WTC11 (cell line): Measurements from ENCODE around the gene FHIT. TPM values are rescaled to one million over a fixed set of nuclear protein-coding genes. Genes with fewer than 3 reads are reported as not detected.

Experiments
- ATAC-seq: fragments of 200-7000 bp; cut with Tn5 transposase; 2 replicates; pipeline ENCODE4 v1.10.0; 2021; ENCODE audit warnings: mild to moderate bottlenecking, moderate library complexity
- CTCF ChIA-PET: fragments of 300-600 bp; sonication (Branson Sonifier 250); formaldehyde crosslinking; loops from one replicate; lab custom pipeline; 2021; ENCODE audit warnings: antibody characterized with exemption; lab: Charles Lee
- POLR2A ChIA-PET: fragments of 350-600 bp; sonication (Branson Sonifier 250); formaldehyde crosslinking; loops from one replicate; lab custom pipeline; 2021; ENCODE audit warnings: antibody characterized with exemption; lab: Charles Lee
- DNase-seq: peaks from one replicate; pipeline ENCODE4 v3.0.0; 2021; ENCODE audit warnings: low spot score
- H3K27ac Mint-ChIP-seq: 2 replicates; pipeline ENCODE4 v1.8.0; 2021; ENCODE audit warnings: mixed read lengths
- H3K27me3 Mint-ChIP-seq: 2 replicates; pipeline ENCODE4 v1.8.0; 2021; ENCODE audit warnings: low read depth, mild to moderate bottlenecking, moderate library complexity, mixed read lengths
- H3K36me3 Mint-ChIP-seq: 2 replicates; pipeline ENCODE4 v1.8.0; 2021; ENCODE audit warnings: mixed read lengths
- H3K4me1 Mint-ChIP-seq: 2 replicates; pipeline ENCODE4 v1.8.0; 2022; ENCODE audit warnings: mixed read lengths
- H3K4me3 Mint-ChIP-seq: 2 replicates; pipeline ENCODE4 v1.8.0; 2021; ENCODE audit warnings: mild to moderate bottlenecking, moderate library complexity, mixed read lengths
- H3K9me3 Mint-ChIP-seq: 2 replicates; pipeline ENCODE4 v1.8.0; 2021; ENCODE audit warnings: mixed read lengths
- AFF4 ChIP-seq: sonication (generic); formaldehyde crosslinking; IDR thresholded peaks from 2 replicates; pipeline ENCODE4 v1.8.1; 2023; ENCODE audit warnings: mild to moderate bottlenecking, missing genetic modification reagents, borderline replicate concordance
- AR ChIP-seq: fragments of 250-450 bp; sonication (Bioruptor Pico); IDR thresholded peaks from 2 replicates; pipeline ENCODE4 v1.9.0; 2021; ENCODE audit warnings: mild to moderate bottlenecking
- CTCF ChIP-seq: fragments of 200-600 bp; IDR thresholded peaks from 2 replicates; pipeline ENCODE4 v1.8.0; 2022; ENCODE audit warnings: antibody characterized with exemption
- E2F4 ChIP-seq: sonication (generic); formaldehyde crosslinking; IDR thresholded peaks from 2 replicates; pipeline ENCODE4 v1.8.1; 2022; ENCODE audit warnings: low read depth, mild to moderate bottlenecking, moderate library complexity, missing genetic modification reagents, borderline replicate concordance
- ELF4 ChIP-seq: sonication (generic); formaldehyde crosslinking; IDR thresholded peaks from 2 replicates; pipeline ENCODE4 v1.8.1; 2022; ENCODE audit warnings: low read depth, mild to moderate bottlenecking, moderate library complexity, missing genetic modification reagents
- ERG ChIP-seq: fragments of 250-450 bp; sonication (Bioruptor Pico); IDR thresholded peaks from 2 replicates; pipeline ENCODE4 v1.8.0; 2021; ENCODE audit warnings: mild to moderate bottlenecking
- FOXK1 ChIP-seq: sonication (generic); formaldehyde crosslinking; IDR thresholded peaks from 2 replicates; pipeline ENCODE4 v1.8.0; 2022; ENCODE audit warnings: mild to moderate bottlenecking, moderate library complexity, missing genetic modification reagents
- MXD4 ChIP-seq: fragments of 250-450 bp; sonication (Bioruptor Pico); IDR thresholded peaks from 2 replicates; pipeline ENCODE4 v1.8.0; 2021; ENCODE audit warnings: mild to moderate bottlenecking, moderate library complexity, borderline replicate concordance
- NR3C1 ChIP-seq: sonication (generic); formaldehyde crosslinking; conservative IDR thresholded peaks from 2 replicates; pipeline ENCODE4 v1.8.1; 2023; ENCODE audit warnings: low read depth, mild to moderate bottlenecking, missing genetic modification reagents
- OVOL2 ChIP-seq: fragments of 250-450 bp; sonication (Bioruptor Pico); IDR thresholded peaks from 2 replicates; pipeline ENCODE4 v1.9.0; 2021; ENCODE audit warnings: mild to moderate bottlenecking, borderline replicate concordance
- RORB ChIP-seq: fragments of 250-450 bp; sonication (Bioruptor Pico); IDR thresholded peaks from 2 replicates; pipeline ENCODE4 v1.9.0; 2021; ENCODE audit warnings: mild to moderate bottlenecking
- TEAD4 ChIP-seq: sonication (generic); formaldehyde crosslinking; IDR thresholded peaks from 2 replicates; pipeline ENCODE4 v1.8.0; 2022; ENCODE audit warnings: mild to moderate bottlenecking, missing genetic modification reagents
- ZNF671 ChIP-seq: fragments of 250-450 bp; sonication (Bioruptor Pico); IDR thresholded peaks from 2 replicates; pipeline ENCODE4 v1.8.0; 2021; ENCODE audit warnings: mild to moderate bottlenecking
- total RNA-seq: library from RNA; stranded (reverse); gene quantifications from 3 replicates; pipeline ENCODE4 v1.2.3, GENCODE V29; 2021
- TF ChIP-seq, protein P1 (sequence below): sonication (generic); formaldehyde crosslinking; conservative IDR thresholded peaks from 2 replicates; pipeline ENCODE4 v1.8.1; 2023; ENCODE audit warnings: mild to moderate bottlenecking, low read depth, missing genetic modification reagents, moderate library complexity
- TF ChIP-seq, protein P2 (sequence below): sonication (generic); formaldehyde crosslinking; IDR thresholded peaks from 2 replicates; pipeline ENCODE4 v1.8.0; 2023; ENCODE audit warnings: mild to moderate bottlenecking, missing genetic modification reagents
- TF ChIP-seq, protein P3 (sequence below): fragments of 250-450 bp; sonication (Bioruptor Pico); conservative IDR thresholded peaks from 2 replicates; pipeline ENCODE4 v1.9.0; 2021; ENCODE audit warnings: mild to moderate bottlenecking
- TF ChIP-seq, protein P4 (sequence below): sonication (generic); formaldehyde crosslinking; IDR thresholded peaks from 2 replicates; pipeline ENCODE4 v1.8.1; 2022; ENCODE audit warnings: low read depth, missing genetic modification reagents, borderline replicate concordance

Gene FHIT
- total RNA-seq, 1 experiment from 2014 or later, result 2.6 TPM

- DNase-seq, result no peak
- H3K9me3 Mint-ChIP-seq, result peaks cover 30% of the 10 kb centered on the region
- H3K4me3 Mint-ChIP-seq, result no peak overlapping the region
- ChIA-PET POLR2A (no interaction called here), CTCF (no interaction called here)
- H3K36me3 Mint-ChIP-seq, result peaks cover 9% of the 10 kb centered on the region
- ATAC-seq, result no peak
- no peak overlapping the region for H3K27ac Mint-ChIP-seq
- H3K27me3 Mint-ChIP-seq, result no peaks in the 10 kb centered on the region
- H3K4me1 Mint-ChIP-seq, result no peaks in the 10 kb centered on the region
- TF ChIP-seq MXD4 (CRISPR knock-in tag) (no peak), E2F4 (CRISPR knock-in tag) (no peak), FOXK1 (CRISPR knock-in tag) (no peak), ZNF671 (CRISPR knock-in tag) (no peak), NR3C1 (CRISPR knock-in tag) (no peak), CTCF (no peak), ELF4 (CRISPR knock-in tag) (no peak), RORB (CRISPR knock-in tag) (no peak), ERG (CRISPR knock-in tag) (no peak), OVOL2 (CRISPR knock-in tag) (no peak), AFF4 (no peak), TEAD4 (CRISPR knock-in tag) (no peak), AR (no peak)
- TF ChIP-seq, protein P1, sequence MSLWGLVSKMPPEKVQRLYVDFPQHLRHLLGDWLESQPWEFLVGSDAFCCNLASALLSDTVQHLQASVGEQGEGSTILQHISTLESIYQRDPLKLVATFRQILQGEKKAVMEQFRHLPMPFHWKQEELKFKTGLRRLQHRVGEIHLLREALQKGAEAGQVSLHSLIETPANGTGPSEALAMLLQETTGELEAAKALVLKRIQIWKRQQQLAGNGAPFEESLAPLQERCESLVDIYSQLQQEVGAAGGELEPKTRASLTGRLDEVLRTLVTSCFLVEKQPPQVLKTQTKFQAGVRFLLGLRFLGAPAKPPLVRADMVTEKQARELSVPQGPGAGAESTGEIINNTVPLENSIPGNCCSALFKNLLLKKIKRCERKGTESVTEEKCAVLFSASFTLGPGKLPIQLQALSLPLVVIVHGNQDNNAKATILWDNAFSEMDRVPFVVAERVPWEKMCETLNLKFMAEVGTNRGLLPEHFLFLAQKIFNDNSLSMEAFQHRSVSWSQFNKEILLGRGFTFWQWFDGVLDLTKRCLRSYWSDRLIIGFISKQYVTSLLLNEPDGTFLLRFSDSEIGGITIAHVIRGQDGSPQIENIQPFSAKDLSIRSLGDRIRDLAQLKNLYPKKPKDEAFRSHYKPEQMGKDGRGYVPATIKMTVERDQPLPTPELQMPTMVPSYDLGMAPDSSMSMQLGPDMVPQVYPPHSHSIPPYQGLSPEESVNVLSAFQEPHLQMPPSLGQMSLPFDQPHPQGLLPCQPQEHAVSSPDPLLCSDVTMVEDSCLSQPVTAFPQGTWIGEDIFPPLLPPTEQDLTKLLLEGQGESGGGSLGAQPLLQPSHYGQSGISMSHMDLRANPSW, result no peak
- TF ChIP-seq, protein P2, sequence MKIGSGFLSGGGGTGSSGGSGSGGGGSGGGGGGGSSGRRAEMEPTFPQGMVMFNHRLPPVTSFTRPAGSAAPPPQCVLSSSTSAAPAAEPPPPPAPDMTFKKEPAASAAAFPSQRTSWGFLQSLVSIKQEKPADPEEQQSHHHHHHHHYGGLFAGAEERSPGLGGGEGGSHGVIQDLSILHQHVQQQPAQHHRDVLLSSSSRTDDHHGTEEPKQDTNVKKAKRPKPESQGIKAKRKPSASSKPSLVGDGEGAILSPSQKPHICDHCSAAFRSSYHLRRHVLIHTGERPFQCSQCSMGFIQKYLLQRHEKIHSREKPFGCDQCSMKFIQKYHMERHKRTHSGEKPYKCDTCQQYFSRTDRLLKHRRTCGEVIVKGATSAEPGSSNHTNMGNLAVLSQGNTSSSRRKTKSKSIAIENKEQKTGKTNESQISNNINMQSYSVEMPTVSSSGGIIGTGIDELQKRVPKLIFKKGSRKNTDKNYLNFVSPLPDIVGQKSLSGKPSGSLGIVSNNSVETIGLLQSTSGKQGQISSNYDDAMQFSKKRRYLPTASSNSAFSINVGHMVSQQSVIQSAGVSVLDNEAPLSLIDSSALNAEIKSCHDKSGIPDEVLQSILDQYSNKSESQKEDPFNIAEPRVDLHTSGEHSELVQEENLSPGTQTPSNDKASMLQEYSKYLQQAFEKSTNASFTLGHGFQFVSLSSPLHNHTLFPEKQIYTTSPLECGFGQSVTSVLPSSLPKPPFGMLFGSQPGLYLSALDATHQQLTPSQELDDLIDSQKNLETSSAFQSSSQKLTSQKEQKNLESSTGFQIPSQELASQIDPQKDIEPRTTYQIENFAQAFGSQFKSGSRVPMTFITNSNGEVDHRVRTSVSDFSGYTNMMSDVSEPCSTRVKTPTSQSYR (CRISPR knock-in tag), result no peak
- TF ChIP-seq, protein P3, sequence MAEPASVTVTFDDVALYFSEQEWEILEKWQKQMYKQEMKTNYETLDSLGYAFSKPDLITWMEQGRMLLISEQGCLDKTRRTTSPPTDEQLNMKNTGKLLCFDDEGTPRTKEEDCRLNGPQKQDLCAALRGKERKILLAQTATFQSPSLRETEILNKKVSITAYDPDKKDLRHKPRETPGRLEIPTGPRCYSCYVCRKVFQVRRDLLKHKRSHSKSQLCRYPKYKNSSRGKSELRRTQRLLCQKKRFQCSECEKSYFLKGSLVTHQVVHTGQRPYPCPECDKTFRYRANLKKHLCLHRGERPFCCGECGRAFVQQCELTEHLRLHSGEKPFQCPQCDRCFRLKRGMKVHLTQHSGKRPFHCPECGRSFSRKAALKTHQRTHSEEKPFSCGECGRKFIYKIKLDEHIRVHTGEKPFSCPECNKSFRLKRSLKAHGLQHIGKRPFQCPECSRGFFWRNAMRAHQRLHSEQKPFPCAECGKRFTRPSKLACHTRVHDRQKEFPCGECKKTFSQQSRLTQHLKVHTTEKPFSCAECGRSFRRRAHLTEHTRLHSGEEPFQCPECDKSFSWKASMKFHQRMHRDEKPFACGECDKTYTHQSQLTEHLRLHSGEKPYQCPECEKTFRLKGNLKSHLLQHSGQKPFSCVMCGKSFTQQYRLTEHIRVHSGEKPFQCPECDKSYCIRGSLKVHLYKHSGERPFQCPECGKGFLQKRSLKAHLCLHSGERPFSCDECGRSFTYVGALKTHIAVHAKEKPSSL (CRISPR knock-in tag), result no peak
- TF ChIP-seq, protein P4, sequence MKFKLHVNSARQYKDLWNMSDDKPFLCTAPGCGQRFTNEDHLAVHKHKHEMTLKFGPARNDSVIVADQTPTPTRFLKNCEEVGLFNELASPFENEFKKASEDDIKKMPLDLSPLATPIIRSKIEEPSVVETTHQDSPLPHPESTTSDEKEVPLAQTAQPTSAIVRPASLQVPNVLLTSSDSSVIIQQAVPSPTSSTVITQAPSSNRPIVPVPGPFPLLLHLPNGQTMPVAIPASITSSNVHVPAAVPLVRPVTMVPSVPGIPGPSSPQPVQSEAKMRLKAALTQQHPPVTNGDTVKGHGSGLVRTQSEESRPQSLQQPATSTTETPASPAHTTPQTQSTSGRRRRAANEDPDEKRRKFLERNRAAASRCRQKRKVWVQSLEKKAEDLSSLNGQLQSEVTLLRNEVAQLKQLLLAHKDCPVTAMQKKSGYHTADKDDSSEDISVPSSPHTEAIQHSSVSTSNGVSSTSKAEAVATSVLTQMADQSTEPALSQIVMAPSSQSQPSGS, result no peak
Observed at GRCh38 chr3:59865351-59865750, 1385.9 kb downstream of the FHIT start.
